ENCODE measurements around the gene DHODH. TPM values are rescaled to one million over a fixed set of nuclear protein-coding genes. Genes with fewer than 3 reads are reported as not detected.

Gene DHODH
- total and polyA plus RNA-seq, 2 of the 4 experiments (the other 2 are of a cell fraction) = 3.2 to 4.1 TPM

DNA sequence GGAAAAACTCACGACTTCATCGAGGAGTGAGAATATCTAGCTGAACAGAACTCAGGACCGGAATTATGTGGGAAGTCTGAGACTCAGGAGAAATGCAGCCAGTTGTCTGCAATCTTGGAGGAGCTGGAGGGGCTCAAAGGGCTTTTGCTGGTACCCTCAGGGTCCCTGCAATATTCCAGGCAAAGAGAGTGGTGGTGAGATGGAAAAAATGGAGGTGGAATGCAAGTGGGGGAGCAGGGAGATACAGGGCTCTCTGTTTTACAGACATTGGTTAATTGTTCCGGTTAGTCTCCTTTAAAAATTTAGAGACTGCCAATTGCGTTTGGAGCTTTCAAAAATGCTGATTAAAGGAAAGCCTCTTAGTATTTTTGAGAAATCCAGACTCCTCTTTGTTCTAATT, 27.6 kb downstream of the DHODH start:
- Histone ChIP-seq H3K23ac (ENCODE audit: low read depth, low read length) (no peak overlapping the region), H3K36me3 (ENCODE audit: control insufficient read depth, insufficient read depth, low read length) (no peaks in the 10 kb centered on the region), H3K4me3 (ENCODE audit: insufficient read depth, low read depth, low read length) (no peak overlapping the region), H3K4me1 (ENCODE audit: control insufficient read depth, insufficient read depth, low read length) (no peaks in the 10 kb centered on the region), H4K20me1 (ENCODE audit: insufficient read depth, low read length) (no peaks in the 10 kb centered on the region), H3K9ac (ENCODE audit: low read depth, low read length) (no peak overlapping the region), H3K9me3 (ENCODE audit: control insufficient read depth, insufficient read depth, low read length) (no peaks in the 10 kb centered on the region), H4K91ac (ENCODE audit: insufficient read depth, low read depth, low read length) (no peak overlapping the region), H3K27ac (ENCODE audit: insufficient read depth, low read length) (no peak overlapping the region), H3K4me2 (ENCODE audit: low read depth, low read length) (no peak overlapping the region), H3K9me1 (ENCODE audit: insufficient read depth, low read length) (no peaks in the 10 kb centered on the region), H4K8ac (ENCODE audit: low read depth in 2 of 2, low read length in 2 of 2) (no peak overlapping the region), H3K56ac (ENCODE audit: extremely low read depth, insufficient read depth, low read length) (no peak overlapping the region), H2AK9ac (replicated peaks; ENCODE audit: low read depth, low read length, poor library complexity) (no peak overlapping the region), H2AK5ac (ENCODE audit: low read depth, low read length) (no peak overlapping the region), H2BK5ac (ENCODE audit: low read depth, low read length, poor library complexity, severe bottlenecking) (no peak overlapping the region), H2BK20ac (ENCODE audit: low read depth, low read length) (no peak overlapping the region), H3K14ac (replicated peaks; ENCODE audit: low read depth, low read length) (no peak overlapping the region), H3K4ac (ENCODE audit: low read depth, low read length) (no peak overlapping the region), H3K27me3 (ENCODE audit: control insufficient read depth, insufficient read depth, low read length) (no peaks in the 10 kb centered on the region; the same call in 1 of the 2 replicates), H2AFZ (replicated peaks; ENCODE audit: low read length, poor library complexity) (no peak overlapping the region), H2BK120ac (ENCODE audit: low read depth, low read length) (no peak overlapping the region), H3K18ac (ENCODE audit: low read depth, low read length) (no peak overlapping the region), H2BK15ac (ENCODE audit: low read depth, low read length) (no peak overlapping the region), H3K79me1 (ENCODE audit: low read depth in 1 of 2, low read length in 2 of 2) (no peaks in the 10 kb centered on the region), H4K5ac (ENCODE audit: low read depth, low read length) (no peak overlapping the region)
- CTCF ChIA-PET = no interaction called here
- POLR2A ChIA-PET (ENCODE audit: unreplicated experiment) = no interaction called here
- TF ChIP-seq CEBPB (IDR thresholded peaks at IDR 0.05; ENCODE audit: low read depth, low read length) = no peak
- TF ChIP-seq MXI1 (IDR thresholded peaks at IDR 0.05; ENCODE audit: borderline replicate concordance, low read depth, low read length) = no peak
- TF ChIP-seq RFX5 (IDR thresholded peaks at IDR 0.05; ENCODE audit: low read depth, low read length) = no peak
- TF ChIP-seq, protein P1, sequence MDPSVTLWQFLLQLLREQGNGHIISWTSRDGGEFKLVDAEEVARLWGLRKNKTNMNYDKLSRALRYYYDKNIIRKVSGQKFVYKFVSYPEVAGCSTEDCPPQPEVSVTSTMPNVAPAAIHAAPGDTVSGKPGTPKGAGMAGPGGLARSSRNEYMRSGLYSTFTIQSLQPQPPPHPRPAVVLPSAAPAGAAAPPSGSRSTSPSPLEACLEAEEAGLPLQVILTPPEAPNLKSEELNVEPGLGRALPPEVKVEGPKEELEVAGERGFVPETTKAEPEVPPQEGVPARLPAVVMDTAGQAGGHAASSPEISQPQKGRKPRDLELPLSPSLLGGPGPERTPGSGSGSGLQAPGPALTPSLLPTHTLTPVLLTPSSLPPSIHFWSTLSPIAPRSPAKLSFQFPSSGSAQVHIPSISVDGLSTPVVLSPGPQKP (IDR thresholded peaks at IDR 0.05; ENCODE audit: borderline replicate concordance, low read depth, low read length) = no peak
- no peak for TF ChIP-seq CHD1 (IDR thresholded peaks at IDR 0.05; ENCODE audit: low read depth, low read length)
- TF ChIP-seq, protein P2, sequence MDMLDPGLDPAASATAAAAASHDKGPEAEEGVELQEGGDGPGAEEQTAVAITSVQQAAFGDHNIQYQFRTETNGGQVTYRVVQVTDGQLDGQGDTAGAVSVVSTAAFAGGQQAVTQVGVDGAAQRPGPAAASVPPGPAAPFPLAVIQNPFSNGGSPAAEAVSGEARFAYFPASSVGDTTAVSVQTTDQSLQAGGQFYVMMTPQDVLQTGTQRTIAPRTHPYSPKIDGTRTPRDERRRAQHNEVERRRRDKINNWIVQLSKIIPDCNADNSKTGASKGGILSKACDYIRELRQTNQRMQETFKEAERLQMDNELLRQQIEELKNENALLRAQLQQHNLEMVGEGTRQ (IDR thresholded peaks at IDR 0.05; ENCODE audit: low read depth, low read length) = no peak
- TF ChIP-seq RAD21 (IDR thresholded peaks at IDR 0.05; ENCODE audit: low read length) = no peak
- TF ChIP-seq FOS (IDR thresholded peaks at IDR 0.05; ENCODE audit: low read depth, low read length) = no peak
- no peak for TF ChIP-seq BHLHE40 (IDR thresholded peaks at IDR 0.05; ENCODE audit: low read depth, low read length)
- TF ChIP-seq, protein P3, sequence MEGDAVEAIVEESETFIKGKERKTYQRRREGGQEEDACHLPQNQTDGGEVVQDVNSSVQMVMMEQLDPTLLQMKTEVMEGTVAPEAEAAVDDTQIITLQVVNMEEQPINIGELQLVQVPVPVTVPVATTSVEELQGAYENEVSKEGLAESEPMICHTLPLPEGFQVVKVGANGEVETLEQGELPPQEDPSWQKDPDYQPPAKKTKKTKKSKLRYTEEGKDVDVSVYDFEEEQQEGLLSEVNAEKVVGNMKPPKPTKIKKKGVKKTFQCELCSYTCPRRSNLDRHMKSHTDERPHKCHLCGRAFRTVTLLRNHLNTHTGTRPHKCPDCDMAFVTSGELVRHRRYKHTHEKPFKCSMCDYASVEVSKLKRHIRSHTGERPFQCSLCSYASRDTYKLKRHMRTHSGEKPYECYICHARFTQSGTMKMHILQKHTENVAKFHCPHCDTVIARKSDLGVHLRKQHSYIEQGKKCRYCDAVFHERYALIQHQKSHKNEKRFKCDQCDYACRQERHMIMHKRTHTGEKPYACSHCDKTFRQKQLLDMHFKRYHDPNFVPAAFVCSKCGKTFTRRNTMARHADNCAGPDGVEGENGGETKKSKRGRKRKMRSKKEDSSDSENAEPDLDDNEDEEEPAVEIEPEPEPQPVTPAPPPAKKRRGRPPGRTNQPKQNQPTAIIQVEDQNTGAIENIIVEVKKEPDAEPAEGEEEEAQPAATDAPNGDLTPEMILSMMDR (conservative IDR thresholded peaks at IDR 0.05; ENCODE audit: low read depth, low read length) = no peak
- TF ChIP-seq MAZ (IDR thresholded peaks at IDR 0.05; ENCODE audit: borderline replicate concordance, low read depth, low read length) = no peak
- TF ChIP-seq MAFK (IDR thresholded peaks at IDR 0.05; ENCODE audit: low read depth, low read length) = no peak
- no peak for TF ChIP-seq SMC3 (IDR thresholded peaks at IDR 0.05; ENCODE audit: low read depth, low read length)
- no peak for TF ChIP-seq NFE2L2 (IDR thresholded peaks at IDR 0.05; ENCODE audit: low read depth, low read length)
- no peak for TF ChIP-seq POLR2A (IDR thresholded peaks at IDR 0.05; ENCODE audit: low read depth, low read length)
- no peak for TF ChIP-seq RCOR1 (IDR thresholded peaks at IDR 0.05; ENCODE audit: insufficient replicate concordance, low read length)
- WGBS, 2 experiments (ENCODE audit: extremely low coverage in 2 of 2, insufficient read length in 1 of 2) = 88% methylated on average over 3 of the region's 5 CpGs; no CpG with 5 or more reads in 1 of the 2 experiments
- intact Hi-C loops (cut with micrococcal nuclease) (loop anchor here (10.0 kb wide), 1 partner anchor 59 kb away; the partner anchor contains the start of genes DHX38 and TXNL4B), dilution Hi-C loops (cut with HindIII; ENCODE audit: low sequenced_read_pairs, unreplicated experiment) (no loop called here), in situ Hi-C loops (cut with MboI; ENCODE audit: low sequenced_read_pairs) (no loop called here)
- ATAC-seq (ENCODE audit: low read depth) = no peak
- no peak for DNase-seq
- BruUV-seq (replicated peaks) = no TSS peak
